HG03159 (cell line): ENCODE measurements around the gene UBAC2.

Source experiments
- ATAC-seq: cut with Tn5 transposase; IDR thresholded peaks from one replicate; pipeline ENCODE4 v1.9.1; 2021; ENCODE audit warnings: mild to moderate bottlenecking, moderate library complexity; ENCODE audit not compliant: unreplicated experiment

The UBAC2 gene

GRCh38 chr13:99289674-99290337 lies 89.2 kb downstream of the UBAC2 start:
- no peak for ATAC-seq

GRCh38 chr13:99290894-99291293 lies 90.2 kb downstream of the UBAC2 start:
- ATAC-seq: no peak

GRCh38 chr13:99293178-99293577 lies 92.5 kb downstream of the UBAC2 start:
- ATAC-seq: no peak

DNA sequence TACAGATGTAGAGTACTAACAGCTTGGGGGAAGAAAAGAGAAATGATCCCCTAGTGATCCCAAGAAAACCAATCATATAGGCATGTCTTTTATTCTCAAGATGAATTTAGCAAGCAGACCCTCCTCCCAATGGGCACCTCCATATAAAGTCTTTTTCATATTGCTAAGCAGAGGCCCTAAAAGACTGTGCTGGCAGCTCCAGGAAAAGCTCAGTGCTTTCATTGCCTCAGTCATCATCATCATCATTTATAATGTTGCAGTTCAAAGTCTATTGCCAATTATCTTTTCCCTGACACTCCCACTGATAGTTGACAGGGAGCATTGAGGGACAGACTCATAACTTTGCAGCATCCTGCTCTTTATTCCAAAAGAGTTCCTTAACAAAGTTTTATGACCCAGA lies 93.5 kb downstream of the UBAC2 start:
- no peak for ATAC-seq

DNA sequence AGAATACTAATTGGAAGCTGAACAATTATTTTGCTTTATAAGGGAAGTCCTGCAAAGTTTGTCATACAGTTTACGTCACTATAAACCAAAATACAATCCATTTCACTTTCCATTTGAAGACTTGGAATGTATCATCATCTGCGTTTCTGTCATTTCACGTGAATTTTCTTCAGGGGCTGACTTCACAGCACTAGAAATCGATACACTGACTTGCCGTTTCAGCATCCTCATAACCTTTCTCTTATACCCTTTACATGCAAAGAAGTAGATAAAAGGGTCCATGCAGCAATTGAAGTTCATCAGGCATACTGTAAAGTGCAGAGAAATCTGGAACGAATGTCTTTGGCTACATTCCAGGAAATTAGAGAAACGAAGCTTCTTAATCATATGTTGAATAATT lies 94.3 kb downstream of the UBAC2 start:
- ATAC-seq: no peak

- ATAC-seq: no peak
Observed at GRCh38 chr13:99295488-99296252, 95.0 kb downstream of the UBAC2 start.

DNA sequence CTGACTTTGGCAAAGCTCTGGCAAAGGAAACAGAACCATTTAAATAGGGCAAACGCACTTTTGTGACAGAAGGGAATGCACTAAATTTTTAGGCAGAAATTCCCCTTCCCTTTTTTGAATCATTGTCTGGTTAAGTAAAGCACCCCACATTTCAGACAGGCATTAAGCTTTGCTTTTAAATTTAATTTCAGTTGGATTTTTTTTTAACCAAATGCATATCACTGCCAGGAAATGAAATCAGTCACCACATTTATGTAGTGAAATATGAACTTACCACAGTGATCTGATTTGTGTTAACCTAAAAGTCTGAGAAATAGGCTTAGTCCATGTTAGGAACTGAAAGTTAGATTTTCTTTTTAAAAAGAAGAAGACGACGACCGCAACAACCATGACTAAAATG lies 95.7 kb downstream of the UBAC2 start:
- ATAC-seq: peak; percentile 51

GRCh38 chr13:99297331-99297730 lies 96.7 kb downstream of the UBAC2 start:
- ATAC-seq: no peak

DNA sequence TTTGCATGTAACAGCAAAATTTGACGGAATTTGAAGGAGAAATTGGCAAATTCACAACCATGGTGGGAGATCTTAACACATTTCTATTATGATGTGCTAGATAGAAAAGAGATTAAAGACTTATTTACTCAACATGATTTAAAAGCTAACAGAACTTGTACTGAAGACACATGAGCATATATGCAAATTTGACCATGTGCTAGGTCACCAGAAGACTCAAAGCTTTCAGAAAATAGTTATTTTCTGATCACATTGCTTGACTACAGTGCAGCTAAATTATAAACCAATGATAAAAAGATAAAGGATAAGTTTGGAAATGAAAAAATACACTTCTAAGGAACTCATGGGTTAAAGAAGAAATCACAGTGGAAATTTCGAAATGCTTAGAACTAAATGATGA lies 97.4 kb downstream of the UBAC2 start:
- ATAC-seq: no peak

- no peak for ATAC-seq
Observed at GRCh38 chr13:99299256-99299919, 98.7 kb downstream of the UBAC2 start.

GRCh38 chr13:99299920-99300341 lies 99.3 kb downstream of the UBAC2 start:
- no peak for ATAC-seq

GRCh38 chr13:99301056-99301838 lies 100.6 kb downstream of the UBAC2 start:
- no peak for ATAC-seq

DNA sequence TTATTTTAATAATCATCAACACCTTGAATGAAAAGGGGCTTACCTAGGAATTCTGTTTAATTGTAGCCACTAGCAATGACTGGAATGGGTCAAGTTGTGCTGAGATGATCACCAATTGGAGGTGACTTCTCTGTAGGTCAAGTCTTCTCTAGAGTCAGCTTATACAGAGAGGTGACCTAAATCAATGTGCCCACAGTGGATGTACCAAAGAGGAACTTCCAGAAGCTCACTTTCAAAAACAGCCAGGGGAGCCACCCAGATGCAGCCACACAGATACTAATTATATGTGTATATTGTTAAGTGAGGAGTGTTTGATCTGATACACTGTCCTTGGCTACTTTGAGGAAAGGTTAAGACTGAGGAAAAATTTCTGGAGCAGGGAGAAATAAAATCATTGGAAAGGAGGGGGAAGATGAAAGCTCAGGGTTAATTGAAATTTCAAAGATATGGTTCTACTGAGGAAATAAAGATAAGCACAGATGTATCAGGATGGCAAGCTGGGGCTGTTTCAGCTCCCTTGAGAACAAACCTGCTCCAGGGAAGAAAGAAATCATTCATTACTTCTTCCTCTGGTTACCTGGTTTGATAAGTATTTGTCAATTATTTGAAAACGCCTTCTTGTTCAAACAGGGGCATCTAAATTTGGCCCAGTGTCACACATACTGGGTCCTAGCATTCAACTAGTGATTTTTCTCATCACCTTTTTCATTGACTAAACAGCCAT lies 101.4 kb downstream of the UBAC2 start:
- ATAC-seq: no peak

DNA sequence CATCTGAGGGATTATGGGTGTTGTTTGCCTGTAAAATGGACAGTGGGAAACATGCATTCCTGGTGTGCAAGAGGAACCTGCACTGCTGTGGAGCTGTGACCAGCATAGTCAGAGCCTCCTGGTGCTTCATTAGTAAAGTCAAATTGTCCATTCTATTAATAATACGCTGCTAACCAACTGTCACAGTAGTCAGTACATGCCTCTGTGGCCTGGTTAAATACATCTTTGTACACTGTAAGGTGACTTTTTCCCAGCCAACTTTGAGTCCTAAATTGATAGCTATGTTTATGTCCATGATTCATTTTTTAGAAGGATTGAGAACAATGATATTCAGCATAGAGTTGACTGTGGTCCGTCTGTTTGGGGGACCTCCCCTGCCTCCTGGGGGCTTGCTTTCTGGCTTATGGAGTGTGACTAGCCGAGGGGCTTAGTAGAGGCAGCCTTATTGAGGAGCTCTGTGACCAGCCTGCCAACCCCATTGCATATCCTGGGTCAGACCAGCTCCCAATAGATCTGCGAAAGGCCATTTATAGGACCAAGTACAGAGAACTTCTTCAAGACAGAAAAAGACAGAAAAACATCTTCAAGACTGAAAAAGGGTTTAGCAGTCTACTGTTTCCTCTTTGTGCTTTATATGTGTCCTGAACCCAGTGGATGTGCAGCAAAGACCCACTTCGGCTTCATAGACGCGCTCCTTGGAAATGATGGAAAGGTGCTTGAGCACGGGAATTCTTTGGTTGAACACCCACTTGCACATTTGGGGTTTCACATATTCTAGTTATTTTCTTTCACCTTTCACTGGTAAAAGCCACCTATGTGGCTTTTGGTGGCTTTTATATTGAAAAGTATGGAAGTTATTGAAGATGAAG lies 102.2 kb downstream of the UBAC2 start:
- no peak for ATAC-seq

- ATAC-seq: no peak
Observed at GRCh38 chr13:99303863-99304521, 103.3 kb downstream of the UBAC2 start.

DNA sequence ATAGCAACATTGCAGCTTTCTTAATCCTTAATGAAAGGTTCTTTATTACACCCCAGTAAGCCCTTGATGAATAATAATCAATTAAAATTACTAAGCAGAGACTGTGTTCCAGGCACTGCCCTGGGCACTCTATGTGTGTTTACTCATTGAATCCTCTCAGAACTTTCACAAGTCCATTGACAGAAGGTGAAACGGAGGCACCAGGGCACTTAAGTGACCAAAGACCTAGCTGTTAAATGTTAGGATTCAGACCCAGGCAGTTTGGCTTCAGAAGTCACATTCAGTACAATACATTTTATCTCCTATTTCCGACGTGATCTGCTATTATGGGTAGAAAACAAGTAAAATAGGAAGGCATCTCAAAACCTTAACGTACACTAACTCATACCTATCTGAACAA lies 103.9 kb downstream of the UBAC2 start:
- no peak for ATAC-seq

DNA sequence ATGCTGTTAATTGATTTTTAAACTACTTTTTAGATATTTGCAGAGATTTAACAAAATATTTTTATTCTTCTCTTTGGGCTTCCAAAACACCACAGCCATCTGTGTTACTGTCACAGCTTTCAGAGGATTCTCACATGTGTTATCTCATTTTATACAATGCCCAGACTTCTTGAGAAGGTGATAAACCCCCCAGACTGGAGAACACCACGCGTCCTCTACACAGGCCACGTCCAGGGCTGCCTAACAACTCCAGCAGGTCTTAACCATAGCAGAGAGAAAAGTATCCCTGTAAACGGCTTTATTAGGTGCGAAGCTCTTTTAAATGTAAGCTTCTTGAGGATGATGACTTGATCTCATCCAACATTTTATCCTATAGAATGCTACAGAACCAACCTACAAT lies 104.5 kb downstream of the UBAC2 start:
- no peak for ATAC-seq

- no peak for ATAC-seq
Observed at GRCh38 chr13:99305566-99305965, 104.9 kb downstream of the UBAC2 start.

DNA sequence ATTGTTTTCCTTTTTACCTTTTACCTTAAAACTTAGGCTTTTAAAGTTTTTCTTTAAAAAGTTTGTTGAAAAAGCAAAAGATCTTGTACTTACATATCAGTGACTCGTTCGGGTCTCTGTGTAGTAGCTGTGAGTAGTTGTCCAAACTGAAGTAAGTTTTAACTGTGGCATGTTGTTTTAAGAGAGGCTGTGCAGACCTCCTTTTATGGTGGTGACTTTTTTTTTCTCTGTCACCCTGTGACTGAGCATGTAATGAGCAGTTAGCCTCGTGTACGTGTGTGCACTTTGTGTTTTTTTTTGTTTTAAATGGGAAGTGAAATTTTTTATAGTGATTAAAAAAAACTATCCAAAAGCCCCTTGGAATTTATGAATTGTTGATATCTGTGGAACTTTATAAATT lies 106.6 kb downstream of the UBAC2 start, which contains the start of gene GPR183:
GPR183 (minus strand) TSS at position 153 of the 400 bp plus-strand sequence. CDS start 11,254 bp downstream, outside the sequence.
- ATAC-seq: peak; percentile 61
